G401.6 (cell line): ENCODE results near the gene CRB1.
"Not testable (repeated sequence)": the region's sequence is repeated elsewhere in the genome, so short reads cannot be mapped to it uniquely, and the experiment has no call there.

Experiments used
- FAIRE-seq: peaks from 2 replicates; lab custom pipeline; 2012; peaks lifted over from hg19 to GRCh38; lab: Jason Lieb, UNC

CRB1 gene

DNA sequence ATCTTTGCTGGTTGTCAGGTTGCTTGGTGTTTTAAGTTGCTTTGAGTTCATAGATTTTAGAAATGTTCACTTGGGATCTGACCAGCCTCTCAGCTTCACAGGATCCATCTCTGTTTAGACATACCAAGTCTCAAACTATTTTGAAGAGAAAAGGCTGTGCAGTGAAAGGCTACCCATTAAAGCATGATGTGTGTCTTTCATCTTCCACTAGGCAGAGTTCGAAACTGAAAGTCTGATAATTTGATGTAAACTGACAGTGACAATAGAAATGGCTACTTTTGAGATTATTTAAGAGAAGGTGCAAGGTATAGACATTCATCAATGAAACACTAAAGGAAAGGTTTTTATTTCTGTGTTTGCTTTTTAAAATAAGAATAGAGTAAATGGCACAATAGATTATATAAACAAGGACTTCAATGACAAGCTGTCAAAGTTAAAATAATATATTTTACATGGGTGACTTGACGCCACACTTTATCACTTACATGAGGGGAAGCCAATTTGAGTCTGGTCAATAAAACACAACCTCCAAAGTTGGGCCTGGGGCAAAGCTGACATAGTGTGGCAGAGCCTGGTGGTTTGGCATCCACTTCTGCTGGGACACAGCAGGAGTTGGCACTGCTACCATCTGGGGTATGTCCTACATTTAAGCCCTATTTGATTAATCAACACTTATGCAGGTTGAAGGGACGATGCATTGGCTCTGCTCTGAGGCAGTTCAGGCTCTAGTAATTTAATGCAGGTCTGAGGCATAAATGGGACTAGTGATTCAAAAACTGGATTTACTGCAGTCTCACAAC, 197.7 kb downstream of the CRB1 start:
- FAIRE-seq: no peak

DNA sequence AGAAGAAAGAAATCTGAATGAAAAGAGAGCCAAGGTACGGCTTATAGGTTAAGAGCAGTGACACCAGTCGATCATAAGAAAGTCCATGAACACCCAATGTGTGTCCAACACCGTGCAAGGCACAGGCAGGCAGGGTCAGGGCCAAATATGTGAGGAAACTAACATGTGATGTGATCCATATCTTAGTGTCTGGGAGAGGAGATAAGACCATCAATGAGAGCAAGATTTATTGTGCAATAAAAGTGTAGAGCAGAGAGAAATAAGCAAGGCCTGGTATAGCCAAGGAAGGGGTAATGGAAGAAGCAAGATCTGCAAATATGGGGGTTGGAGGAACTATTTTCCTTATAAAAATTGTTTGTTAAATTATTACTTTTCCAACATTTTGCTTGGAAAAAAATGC, 198.8 kb downstream of the CRB1 start:
- FAIRE-seq: no peak

DNA sequence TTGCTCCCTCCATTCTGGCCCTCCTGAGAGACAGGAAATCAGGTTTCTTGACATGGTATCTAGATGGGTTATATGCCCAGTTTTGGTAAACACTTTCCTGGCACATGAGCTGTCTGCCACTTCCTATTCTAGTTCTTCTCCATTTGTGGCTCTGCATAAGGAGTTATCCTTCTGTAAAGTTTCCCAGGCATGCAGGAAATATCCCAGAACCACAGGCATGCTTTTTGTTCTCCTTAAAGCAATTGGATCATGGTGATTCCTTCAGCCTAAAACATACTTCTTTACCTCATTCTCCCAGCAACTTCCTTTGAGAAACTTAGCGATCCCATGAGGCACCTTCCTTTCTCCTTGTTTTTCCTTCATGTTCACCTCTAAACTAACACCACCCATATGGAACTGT, 199.8 kb downstream of the CRB1 start:
- FAIRE-seq: no peak

DNA sequence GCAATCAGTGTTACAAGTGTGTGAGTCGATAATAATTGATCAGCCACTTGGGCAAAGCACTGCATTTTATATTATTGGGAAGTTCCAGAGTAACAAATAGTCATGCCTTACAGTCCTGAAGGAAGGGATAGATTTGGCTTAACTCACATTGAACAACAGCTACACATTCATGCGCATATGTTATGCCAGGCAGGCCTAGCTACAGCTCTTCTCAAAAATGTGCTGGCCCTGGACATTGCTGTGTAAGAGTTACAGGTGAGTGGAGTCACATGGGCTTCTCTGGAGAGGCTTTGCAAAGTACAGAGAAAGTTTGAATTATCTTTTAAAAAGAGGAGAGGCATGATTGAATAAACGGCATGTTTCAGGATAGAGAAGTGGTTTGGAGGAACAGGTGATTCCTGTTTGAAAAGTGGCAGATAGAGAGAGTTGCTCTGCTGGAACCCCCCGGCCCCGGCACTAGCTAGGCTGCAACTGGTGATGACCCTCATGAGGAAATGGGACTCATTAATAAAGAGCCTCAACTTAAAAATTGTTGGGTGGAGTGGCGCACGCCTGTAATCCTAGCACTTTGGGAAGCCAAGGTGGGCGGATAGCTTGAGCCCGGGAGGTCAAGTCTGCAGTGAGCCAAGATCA, 200.6 kb downstream of the CRB1 start:
- FAIRE-seq: no peak

DNA sequence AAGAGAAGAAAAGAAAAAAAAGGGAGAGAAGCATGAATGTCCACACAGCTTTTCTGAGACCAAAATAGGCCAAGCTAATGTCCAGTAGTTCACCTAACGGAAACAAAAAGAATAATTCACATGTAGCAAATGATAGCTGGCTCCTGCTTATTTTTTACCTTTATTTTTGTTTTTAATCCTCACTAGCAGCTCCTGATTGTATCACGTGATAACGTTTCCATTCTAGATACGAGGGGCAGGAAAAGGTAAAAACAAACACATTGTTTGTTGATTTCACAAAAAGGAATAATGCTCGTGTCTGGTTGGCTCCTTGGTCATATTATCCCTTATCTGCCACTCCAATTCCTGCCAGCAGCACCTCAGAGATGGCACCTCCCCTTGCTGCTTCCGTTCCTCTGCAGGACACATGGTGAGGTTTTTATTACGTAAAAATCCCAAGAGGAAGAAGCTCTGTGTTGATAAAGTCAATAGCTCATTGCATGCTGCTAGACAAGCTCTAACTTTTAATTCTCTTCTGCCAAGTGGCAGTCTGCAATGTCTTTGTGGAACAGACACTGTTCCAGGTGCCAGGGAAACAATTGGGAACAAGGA, 201.7 kb downstream of the CRB1 start:
- FAIRE-seq: no peak

DNA sequence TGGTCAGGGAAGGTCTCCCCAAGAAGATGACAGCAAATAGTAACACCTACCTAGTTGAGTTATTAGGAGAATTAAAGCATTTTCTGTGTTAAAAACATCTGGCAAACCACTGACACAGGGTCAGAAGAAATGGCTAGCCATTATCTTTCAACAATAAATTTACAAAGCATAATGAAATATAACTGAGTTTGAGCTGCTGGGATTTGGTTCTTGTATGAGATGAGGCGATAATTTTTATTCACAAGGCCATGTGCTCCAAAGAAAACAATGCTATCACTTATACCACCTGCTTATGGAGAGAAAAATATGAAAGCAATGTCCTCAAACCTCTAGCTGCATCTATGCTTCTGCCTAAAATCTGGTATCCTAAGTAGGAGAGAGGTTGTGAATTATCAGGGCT, 202.3 kb downstream of the CRB1 start:
- FAIRE-seq: no peak

DNA sequence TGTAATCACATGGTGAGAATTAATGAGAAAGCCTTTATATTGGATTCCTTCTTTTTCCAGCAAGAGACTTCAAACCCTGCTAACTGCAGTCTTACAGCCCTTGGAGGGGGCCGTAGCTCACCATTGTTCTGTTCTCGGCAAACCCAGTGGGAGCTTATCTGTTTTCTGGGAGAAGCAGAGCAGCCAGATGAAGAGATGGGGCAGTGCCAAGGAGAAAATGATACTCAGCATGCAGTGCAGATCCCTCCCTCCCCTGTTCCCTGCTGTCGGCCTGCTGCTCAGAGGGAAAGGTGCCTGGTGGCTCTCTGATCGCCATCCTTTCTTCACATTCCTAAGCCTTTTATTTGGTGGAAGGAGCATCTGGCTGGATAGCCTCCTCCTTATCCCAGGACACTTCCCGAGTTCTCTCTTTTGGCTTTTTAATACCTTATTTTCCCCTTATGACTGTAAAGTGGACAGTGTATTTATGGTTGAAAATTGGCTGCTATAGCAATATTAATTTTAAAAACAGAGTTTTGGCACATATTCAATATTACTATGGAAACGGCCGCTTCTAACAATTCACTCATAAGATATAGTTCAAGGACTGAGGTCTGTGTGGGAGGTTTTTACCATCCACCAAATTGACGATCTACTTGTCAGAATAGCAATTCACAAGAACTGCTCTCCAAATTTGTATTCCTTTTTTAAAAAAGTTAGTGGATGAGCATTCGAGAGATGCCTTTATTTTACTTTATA, 203.4 kb downstream of the CRB1 start:
- no peak for FAIRE-seq

DNA sequence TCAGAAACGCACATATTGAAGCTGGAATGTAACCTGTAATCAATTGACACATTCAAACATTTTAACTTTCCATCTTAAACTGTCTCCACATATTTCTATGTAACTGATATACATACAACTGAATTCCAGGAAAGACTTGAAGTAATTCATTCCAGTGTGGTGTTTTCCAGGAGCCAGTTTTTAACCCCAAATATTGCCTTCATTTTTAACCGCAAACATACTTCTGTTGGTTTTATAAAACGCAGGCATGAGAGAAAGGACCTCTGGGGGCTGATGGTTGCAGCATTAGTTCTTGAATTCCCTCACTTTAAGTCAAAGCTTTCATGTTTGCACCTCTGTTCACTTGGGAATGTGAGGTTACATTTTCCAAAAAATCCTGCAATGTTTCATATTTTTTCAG, 204.1 kb downstream of the CRB1 start:
- FAIRE-seq: no peak

DNA sequence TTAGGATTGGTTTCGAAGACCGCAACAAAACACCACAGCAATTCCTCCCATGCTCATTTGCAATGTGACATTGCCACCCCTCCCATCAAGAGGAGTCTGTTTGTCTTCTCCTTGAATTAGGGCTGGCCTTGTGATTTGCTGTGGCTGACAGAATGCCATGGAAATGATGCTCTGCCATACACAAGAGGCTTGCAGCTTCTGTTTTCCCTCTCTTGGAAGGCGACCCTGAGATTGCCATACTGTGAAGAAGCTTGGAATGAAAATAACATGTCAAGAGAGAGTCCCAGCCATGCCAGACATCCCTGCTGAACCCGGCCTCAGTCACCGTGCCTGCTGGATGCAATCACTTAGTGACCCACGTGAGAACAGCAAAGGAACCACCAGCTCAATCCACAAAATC, 212.4 kb downstream of the CRB1 start:
- FAIRE-seq: no peak

DNA sequence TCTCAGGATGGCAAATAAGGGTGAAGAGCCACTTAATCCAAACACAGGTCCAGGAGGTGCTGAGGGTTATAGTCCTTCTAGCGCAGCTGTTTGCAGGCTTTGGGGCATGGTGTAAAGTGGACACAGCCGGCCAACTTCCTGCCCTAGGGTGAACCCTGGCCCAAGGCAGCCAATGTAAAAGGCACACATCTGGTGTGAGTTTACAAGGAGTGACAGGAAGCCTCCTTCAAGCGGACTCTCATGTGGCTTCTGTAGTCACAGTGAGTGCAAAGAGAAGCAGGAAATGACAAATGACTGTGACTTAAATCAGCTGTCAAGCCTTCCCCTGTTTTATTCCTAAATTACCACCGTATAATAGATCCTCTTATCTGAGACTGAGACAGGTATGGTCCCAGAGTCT, 213.0 kb downstream of the CRB1 start:
- FAIRE-seq: no peak

DNA sequence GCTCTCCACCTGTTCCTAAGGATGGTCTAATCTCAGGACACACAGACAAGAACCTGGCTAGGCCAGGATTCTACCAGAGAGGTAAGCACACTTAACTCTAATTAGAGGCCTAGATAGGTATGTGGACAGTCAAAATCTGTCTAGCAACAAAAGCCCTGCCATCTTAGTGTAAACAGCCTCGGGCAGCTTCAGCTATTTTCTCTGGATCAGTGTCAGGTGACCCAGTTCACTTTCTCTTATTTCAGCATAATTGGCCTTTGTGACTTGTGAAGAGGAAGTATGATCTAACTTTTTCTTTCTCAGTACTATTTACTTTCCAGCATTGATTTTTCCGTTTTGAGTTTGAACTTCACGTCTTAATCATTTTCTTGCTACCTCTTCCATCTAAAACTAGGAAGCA, 217.7 kb downstream of the CRB1 start:
- no peak for FAIRE-seq

DNA sequence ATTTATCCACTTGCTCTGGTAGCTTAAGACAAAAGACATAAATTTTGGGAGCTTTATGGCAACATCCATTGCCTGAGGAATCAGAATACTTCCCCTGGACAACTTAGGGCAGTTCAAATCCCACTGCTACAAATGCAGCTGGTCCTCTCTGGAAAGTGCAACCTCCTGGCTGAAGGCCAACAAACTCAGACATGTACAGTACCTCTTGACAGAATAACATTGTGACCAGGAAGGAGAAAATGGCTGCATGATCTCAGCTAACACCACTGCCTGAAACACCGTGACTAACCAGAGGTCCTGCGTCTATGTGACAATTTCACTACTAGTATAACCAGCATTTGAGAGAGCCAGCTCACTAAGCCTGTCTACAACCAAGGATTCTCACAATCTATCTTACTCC, 218.9 kb downstream of the CRB1 start:
- FAIRE-seq: no peak

DNA sequence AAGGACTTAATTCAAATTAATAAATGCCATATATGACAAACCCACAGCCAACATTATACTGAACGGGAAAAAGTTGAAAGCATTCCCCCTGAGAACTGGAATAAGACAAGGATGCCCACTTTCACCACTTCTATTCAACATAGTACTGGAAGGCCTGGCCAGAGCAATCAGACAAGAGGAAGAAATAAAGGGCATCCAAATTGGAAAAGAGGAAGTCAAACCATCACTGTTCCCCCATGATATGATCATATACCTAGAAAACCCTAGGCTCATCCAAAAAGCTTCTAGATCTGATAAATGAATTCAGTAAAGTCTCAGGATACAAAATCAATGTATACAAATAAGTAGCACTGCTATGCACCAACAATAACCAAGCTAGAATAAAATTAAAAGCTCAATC, 223.5 kb downstream of the CRB1 start:
- FAIRE-seq: not testable (repeated sequence)

DNA sequence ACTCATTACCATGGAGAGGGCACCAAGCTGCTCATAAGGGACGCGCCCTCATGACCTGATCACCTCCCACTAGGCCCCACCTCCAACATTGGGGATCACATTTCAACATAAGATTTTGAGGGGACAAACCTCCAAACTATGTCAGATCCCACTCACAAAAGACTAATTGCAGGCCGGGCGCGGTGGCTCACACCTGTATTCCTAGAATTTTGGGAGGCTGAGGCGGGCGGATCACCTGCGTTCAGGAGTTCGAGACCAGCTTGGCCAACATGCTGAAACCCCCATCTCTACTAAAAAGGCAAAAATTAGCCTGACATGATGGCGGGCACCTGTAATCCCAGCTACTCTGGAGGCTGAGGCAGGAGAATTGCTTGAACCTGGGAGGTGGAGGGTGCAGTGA, 228.7 kb downstream of the CRB1 start:
- FAIRE-seq: no peak

DNA sequence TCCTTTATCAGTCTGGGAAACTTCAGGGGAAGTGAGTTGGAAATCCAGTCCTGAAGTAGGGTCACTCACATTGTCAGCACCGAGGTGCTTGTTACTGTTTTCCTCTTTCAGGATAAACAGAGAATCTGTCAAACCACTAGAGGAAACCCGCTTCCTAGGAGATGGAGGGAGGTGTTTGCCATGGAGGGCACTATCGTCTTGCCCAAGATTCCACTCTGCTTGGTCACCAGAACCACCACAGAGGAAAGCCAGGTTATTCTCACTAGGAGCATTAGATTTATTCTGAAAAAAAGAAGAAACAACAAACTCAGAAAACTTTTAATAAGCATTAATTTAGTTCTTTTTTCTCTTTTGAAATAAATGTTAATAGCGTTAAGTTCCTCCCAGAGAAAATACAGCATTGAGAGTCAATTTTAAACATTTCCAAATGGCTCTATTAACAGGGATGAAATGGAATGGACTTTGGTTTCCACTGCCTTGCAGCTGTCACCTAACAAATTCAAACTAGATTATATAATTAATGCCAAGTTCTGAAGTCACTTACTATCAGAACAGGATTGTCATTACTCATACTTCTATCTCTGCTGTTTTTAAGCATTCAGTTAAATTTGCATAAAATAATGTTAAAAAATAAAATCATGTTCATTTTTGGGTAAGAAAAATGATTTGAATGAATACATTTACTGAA, 242.8 kb downstream of the CRB1 start:
- FAIRE-seq: no peak

DNA sequence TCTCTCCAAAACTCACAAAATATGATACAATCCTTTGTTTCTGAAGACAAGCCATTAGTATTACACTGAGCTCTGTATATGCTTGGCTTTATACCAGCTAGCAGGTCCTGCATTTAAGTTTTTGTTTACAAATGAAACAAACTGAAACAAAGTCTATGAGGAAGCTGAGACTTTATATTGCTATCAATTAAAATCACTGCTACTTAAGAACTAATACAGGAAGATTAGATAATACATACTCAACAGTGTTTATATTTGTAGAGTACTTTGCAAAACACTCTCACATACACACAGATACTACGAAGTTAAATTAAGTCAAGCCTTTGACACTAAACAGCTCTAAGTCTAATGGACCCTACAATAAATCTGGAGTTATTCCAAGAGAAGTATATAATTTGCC, 247.4 kb downstream of the CRB1 start:
- FAIRE-seq: no peak

DNA sequence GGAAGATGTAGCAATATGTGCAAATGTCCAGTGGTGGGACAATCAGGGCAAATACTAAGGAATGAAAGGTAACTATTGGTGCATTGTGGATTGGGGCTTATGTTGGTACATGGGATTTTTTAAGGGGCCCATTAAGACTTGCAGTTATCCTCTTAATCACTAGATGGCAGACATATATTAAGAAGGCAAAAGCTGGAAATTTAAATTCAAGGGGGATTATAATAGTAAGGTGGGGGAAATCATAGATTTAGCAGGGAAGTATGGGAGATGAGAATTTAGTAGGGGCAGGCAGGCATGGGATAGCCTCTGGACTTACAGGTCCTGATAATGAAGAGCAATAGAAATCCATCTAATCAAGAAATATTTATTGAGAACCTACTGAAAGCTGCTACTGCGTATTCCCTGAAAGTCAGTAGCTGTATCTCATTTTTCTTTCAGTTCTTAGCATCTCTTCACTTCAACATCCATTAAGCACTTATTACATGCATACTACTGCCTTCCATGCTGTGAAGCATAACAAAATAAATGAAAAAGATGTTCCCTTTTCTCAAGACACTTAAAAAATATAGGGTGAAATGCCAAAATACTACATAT, 251.8 kb downstream of the CRB1 start:
- FAIRE-seq: no peak

DNA sequence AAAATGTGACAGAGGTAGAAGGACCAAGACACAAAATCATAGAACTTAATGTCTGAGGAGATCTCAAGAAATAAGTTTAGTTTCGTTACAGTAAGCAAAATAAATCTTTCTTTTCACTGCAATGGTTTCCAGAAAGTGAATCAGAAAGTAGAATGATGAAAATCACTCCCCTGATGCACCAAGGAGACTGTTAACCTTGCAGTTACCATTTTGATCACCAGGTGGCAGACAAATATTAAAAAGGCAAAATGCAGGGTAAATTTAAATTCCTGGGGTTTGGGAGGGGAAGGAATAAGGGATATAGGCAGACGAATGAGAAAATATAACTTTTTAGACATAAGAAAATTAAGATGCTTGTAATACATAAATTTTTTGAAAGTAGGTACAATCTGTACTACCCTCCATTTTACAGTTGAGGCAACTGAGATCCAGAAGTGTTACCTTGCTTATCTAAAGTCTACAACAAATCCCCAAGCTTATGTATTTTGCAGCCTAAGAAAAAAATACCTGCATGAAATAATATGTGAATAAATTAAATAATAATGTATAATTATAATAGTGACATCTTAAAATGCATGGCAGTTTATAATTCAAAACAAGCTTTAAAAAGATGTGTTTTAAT, 253.2 kb downstream of the CRB1 start:
- peak; percentile 72 for FAIRE-seq

DNA sequence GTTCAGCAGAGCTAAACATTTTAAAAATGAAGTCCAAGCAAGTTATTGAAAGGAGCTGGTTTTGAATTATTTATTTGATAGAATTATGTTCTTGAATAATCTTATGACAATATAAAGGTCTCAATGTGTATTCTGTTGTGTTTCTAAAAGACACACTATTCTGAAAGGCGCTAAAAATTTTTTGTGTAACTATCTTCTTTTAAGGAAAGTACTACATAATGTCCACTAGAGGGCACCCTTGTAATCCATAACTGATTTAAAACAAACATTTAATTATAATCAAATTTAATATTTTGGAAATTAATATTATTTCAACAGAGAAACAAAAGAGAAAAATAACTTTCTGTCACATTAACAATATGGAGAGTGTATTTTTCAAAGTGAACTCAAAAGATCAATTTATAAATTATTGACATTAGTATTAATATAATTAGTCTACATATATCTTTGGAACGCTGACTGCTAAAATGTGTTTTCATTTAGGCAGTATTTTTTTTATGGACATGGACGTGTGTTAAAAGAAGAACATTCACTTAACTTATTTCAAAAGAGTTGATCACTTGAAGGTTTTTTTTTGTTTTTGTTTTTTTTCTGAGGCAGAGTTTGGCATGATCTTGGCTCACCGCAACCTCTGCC, 258.8 kb downstream of the CRB1 start:
- FAIRE-seq: peak; percentile 95
